B cell (primary cell): ENCODE measurements around the gene CHST9.

ENCODE experiments used
- EZH2 ChIP-seq: IDR thresholded peaks from 2 replicates; pipeline ENCODE4 v1.6.1; 2012; ENCODE audit warnings: borderline replicate concordance, low read depth, mild to moderate bottlenecking, moderate library complexity, low read length; ENCODE audit not compliant: insufficient read depth, poor library complexity, severe bottlenecking
- TF ChIP-seq, protein P1 (sequence below): fragments of 200-600 bp; IDR thresholded peaks from one replicate; pipeline ENCODE4 v1.8.0; 2022; ENCODE audit warnings: antibody characterized with exemption, mild to moderate bottlenecking

DNA sequence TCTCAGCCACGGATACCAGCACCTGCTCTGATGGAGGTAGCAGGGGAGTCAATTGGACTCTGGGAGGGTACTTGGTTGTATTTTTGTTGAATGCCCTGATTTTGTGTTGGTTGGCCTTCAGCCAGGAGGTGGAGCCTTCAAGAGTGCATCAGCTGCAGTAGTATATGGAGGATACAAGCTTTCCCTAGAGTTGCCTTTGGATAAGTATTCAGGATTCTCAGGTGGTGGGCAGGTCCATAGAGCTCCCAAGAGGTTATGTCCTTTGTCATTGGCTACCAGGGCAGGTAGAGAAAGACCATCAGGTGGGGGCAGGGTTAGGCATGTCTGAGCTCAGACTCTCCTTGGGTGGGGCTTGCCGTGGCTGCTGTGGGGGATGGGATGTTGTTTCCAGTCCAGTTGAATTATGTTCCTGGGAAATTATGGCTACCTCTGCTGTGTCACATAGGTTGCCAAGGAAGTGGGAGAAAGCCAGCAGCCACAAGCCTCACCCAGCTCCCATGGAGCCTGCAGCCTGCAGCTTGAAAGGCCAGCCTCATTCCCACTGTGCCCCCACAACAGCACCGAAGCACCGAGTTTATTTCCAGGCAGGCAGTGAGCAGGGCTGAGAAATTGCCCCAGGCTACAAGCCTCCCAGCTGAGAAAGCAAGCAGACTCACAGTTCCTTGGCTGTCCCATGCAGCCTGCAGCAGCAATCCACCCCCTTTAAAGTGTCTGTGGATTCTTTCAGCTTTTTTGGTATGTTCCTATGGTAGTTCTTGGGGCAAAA is 38.6 kb upstream of the CHST9 start:
- TF ChIP-seq, protein P1, sequence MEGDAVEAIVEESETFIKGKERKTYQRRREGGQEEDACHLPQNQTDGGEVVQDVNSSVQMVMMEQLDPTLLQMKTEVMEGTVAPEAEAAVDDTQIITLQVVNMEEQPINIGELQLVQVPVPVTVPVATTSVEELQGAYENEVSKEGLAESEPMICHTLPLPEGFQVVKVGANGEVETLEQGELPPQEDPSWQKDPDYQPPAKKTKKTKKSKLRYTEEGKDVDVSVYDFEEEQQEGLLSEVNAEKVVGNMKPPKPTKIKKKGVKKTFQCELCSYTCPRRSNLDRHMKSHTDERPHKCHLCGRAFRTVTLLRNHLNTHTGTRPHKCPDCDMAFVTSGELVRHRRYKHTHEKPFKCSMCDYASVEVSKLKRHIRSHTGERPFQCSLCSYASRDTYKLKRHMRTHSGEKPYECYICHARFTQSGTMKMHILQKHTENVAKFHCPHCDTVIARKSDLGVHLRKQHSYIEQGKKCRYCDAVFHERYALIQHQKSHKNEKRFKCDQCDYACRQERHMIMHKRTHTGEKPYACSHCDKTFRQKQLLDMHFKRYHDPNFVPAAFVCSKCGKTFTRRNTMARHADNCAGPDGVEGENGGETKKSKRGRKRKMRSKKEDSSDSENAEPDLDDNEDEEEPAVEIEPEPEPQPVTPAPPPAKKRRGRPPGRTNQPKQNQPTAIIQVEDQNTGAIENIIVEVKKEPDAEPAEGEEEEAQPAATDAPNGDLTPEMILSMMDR = no peak
- TF ChIP-seq EZH2 = no peak
